Body of pancreas (tissue), 4 donors: Measurements from ENCODE around the gene MSI2.

ENCODE experiments used
- POLR2A ChIP-seq, 3 donors: fragments of 450-650 bp; IDR thresholded peaks; one replicate each; pipeline ENCODE4 v1.6.1; 2016; ENCODE audit warnings: antibody characterized with exemption in 3 of 3, mild to moderate bottlenecking in 2 of 3
- TF ChIP-seq, protein P1 (sequence below), 7 experiments: fragments of 450-650 bp in 4 of 7; fragments of 200-600 bp in 3 of 7; sonication (generic) in 3 of 7; IDR thresholded peaks; one replicate each; pipeline ENCODE4 v1.5.1; 2016 to 2019; ENCODE audit warnings: antibody characterized with exemption in 7 of 7

DNA sequence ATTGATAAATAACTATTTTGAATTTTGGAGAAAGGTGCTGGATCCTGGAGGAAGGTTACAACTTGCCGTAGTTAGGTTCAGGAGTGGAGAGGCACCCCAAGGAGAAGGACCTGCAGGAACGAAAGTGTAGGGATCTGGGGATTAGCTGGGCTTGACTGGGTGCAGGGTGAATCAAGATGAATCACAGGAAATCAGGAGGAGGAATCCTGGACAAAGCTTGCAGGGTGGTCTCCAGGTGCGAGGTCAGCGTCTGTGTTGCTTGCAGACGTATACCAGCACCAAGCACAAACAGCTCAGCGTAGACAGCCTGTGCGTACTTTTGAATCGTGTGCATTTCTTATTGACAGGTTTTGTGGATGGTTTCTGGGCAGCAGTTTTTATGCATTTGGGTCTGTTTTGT, 144.3 kb downstream of the MSI2 start:
- no peak for TF ChIP-seq POLR2A (IDR thresholded peaks at IDR 0.05)
- TF ChIP-seq, protein P1, sequence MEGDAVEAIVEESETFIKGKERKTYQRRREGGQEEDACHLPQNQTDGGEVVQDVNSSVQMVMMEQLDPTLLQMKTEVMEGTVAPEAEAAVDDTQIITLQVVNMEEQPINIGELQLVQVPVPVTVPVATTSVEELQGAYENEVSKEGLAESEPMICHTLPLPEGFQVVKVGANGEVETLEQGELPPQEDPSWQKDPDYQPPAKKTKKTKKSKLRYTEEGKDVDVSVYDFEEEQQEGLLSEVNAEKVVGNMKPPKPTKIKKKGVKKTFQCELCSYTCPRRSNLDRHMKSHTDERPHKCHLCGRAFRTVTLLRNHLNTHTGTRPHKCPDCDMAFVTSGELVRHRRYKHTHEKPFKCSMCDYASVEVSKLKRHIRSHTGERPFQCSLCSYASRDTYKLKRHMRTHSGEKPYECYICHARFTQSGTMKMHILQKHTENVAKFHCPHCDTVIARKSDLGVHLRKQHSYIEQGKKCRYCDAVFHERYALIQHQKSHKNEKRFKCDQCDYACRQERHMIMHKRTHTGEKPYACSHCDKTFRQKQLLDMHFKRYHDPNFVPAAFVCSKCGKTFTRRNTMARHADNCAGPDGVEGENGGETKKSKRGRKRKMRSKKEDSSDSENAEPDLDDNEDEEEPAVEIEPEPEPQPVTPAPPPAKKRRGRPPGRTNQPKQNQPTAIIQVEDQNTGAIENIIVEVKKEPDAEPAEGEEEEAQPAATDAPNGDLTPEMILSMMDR (IDR thresholded peaks at IDR 0.05) = no peak
